Stimulated activated CD8-positive, alpha-beta memory T cell treated with anti-CD3 and anti-CD28 coated beads, Interleukin-7, amount 100 ng/mL, for 24 hours (primary cell): Measurements from ENCODE around the gene CACNA2D3.

ENCODE experiments used
- DNase-seq: peaks from one replicate; pipeline ENCODE4 v3.0.0-alpha.2; 2020; ENCODE audit warnings: low read depth

The CACNA2D3 gene

GRCh38 chr3:54341811-54342210 lies 219.5 kb downstream of the CACNA2D3 start:
- no peak for DNase-seq

- no peak for DNase-seq
Measured at GRCh38 chr3:54342676-54343075, 220.3 kb downstream of the CACNA2D3 start.

GRCh38 chr3:54343495-54343894 lies 221.1 kb downstream of the CACNA2D3 start:
- DNase-seq = no peak

- DNase-seq = no peak
Measured at GRCh38 chr3:54344601-54345231, 222.4 kb downstream of the CACNA2D3 start.

GRCh38 chr3:54345847-54346375 lies 223.6 kb downstream of the CACNA2D3 start:
- DNase-seq = no peak

- DNase-seq = no peak
Measured at GRCh38 chr3:54347060-54347459, 224.7 kb downstream of the CACNA2D3 start.

GRCh38 chr3:54347933-54348332 lies 225.6 kb downstream of the CACNA2D3 start:
- no peak for DNase-seq

GRCh38 chr3:54349231-54349652 lies 226.9 kb downstream of the CACNA2D3 start:
- DNase-seq = no peak

GRCh38 chr3:54349691-54350090 lies 227.3 kb downstream of the CACNA2D3 start:
- DNase-seq = no peak

GRCh38 chr3:54353546-54353945 lies 231.2 kb downstream of the CACNA2D3 start:
- DNase-seq = no peak

- DNase-seq = no peak
Measured at GRCh38 chr3:54353946-54354345, 231.6 kb downstream of the CACNA2D3 start.

GRCh38 chr3:54355800-54356199 lies 233.4 kb downstream of the CACNA2D3 start:
- no peak for DNase-seq

GRCh38 chr3:54356261-54357045 lies 234.1 kb downstream of the CACNA2D3 start:
- no peak for DNase-seq

- DNase-seq = no peak
Measured at GRCh38 chr3:54357301-54357700, 234.9 kb downstream of the CACNA2D3 start.

GRCh38 chr3:54358316-54358715 lies 236.0 kb downstream of the CACNA2D3 start:
- no peak for DNase-seq

- DNase-seq = no peak
Measured at GRCh38 chr3:54358969-54359694, 236.8 kb downstream of the CACNA2D3 start.

GRCh38 chr3:54360320-54360719 lies 238.0 kb downstream of the CACNA2D3 start:
- DNase-seq = no peak

GRCh38 chr3:54361746-54362283 lies 239.5 kb downstream of the CACNA2D3 start:
- DNase-seq = no peak

- DNase-seq = no peak
Measured at GRCh38 chr3:54366007-54366750, 243.8 kb downstream of the CACNA2D3 start.

GRCh38 chr3:54366839-54367238 lies 244.5 kb downstream of the CACNA2D3 start:
- no peak for DNase-seq

- DNase-seq = no peak
Measured at GRCh38 chr3:54372232-54372631, 249.9 kb downstream of the CACNA2D3 start.
